Activated naive CD8-positive, alpha-beta T cell treated with anti-CD3 and anti-CD28 coated beads, Interleukin-2, amount 10 ng/mL, durations not matched to agents 7 days and 5 days (primary cell): ENCODE data around the gene CDKL5. TPM values are rescaled to one million over a fixed set of nuclear protein-coding genes. Genes with fewer than 3 reads are reported as not detected.
"Not testable (repeated sequence)": the region's sequence is repeated elsewhere in the genome, so short reads cannot be mapped to it uniquely, and the experiment has no call there.

ENCODE experiments used
- ATAC-seq: fragments of 150-1000 bp; cut with Tn5 transposase; one replicate; pipeline ENCODE4 v1.10.0; 2021; ENCODE audit warnings: low read depth, moderate library complexity
- POLR2A ChIA-PET: fragments of 350-600 bp; sonication (Branson Sonifier 250); formaldehyde crosslinking; loops from one replicate; lab custom pipeline; 2021; ENCODE audit warnings: antibody characterized with exemption; lab: Charles Lee
- DNase-seq: peaks from one replicate; pipeline ENCODE4 v3.0.0; 2021
- H3K27ac Mint-ChIP-seq: one replicate; pipeline ENCODE4 v1.8.0; 2022; ENCODE audit warnings: mild to moderate bottlenecking, mixed read lengths
- H3K27me3 Mint-ChIP-seq: one replicate; pipeline ENCODE4 v1.8.0; 2022; ENCODE audit warnings: mild to moderate bottlenecking, moderate library complexity, mixed read lengths
- H3K36me3 Mint-ChIP-seq: one replicate; pipeline ENCODE4 v1.8.0; 2021; ENCODE audit warnings: mild to moderate bottlenecking, mixed read lengths
- H3K4me1 Mint-ChIP-seq: one replicate; pipeline ENCODE4 v1.8.0; 2021; ENCODE audit warnings: mixed read lengths
- H3K4me3 Mint-ChIP-seq: one replicate; pipeline ENCODE4 v1.8.0; 2022; ENCODE audit warnings: mild to moderate bottlenecking, moderate library complexity, mixed read lengths
- H3K9me3 Mint-ChIP-seq: one replicate; pipeline ENCODE4 v1.8.0; 2021; ENCODE audit warnings: mixed read lengths
- total RNA-seq, 2 experiments: library from RNA; stranded (reverse); gene quantifications; one replicate each; pipeline ENCODE4 v1.2.3, GENCODE V29; 2021

Gene CDKL5
- total RNA-seq, 2 experiments from 2014 or later: 2.2 TPM

- Mint-ChIP-seq H3K4me1 (no peaks in the 10 kb centered on the region), H3K27me3 (no peaks in the 10 kb centered on the region), H3K4me3 (no peak overlapping the region), H3K27ac (no peak overlapping the region), H3K36me3 (no peaks in the 10 kb centered on the region), H3K9me3 (no peaks in the 10 kb centered on the region)
- no peak for DNase-seq
- ATAC-seq: no peak
- POLR2A ChIA-PET: no interaction called here
Measured at GRCh38 chrX:18565727-18566126, 140.3 kb downstream of the CDKL5 start.

- no peak overlapping the region for H3K27ac Mint-ChIP-seq
- no peak for ATAC-seq
- H3K36me3 Mint-ChIP-seq: no peaks in the 10 kb centered on the region
- POLR2A ChIA-PET: no interaction called here
- no peaks in the 10 kb centered on the region for H3K9me3 Mint-ChIP-seq
- DNase-seq: no peak
- H3K27me3 Mint-ChIP-seq: no peaks in the 10 kb centered on the region
- H3K4me1 Mint-ChIP-seq: no peaks in the 10 kb centered on the region
- H3K4me3 Mint-ChIP-seq: no peak overlapping the region
Measured at GRCh38 chrX:18566748-18567147, 141.3 kb downstream of the CDKL5 start.

GRCh38 chrX:18573556-18573955 is 148.1 kb downstream of the CDKL5 start:
- H3K27ac Mint-ChIP-seq: no peak overlapping the region
- no peaks in the 10 kb centered on the region for H3K27me3 Mint-ChIP-seq
- POLR2A ChIA-PET: no interaction called here
- DNase-seq: no peak
- H3K36me3 Mint-ChIP-seq: no peaks in the 10 kb centered on the region
- H3K9me3 Mint-ChIP-seq: no peaks in the 10 kb centered on the region
- ATAC-seq: no peak
- H3K4me3 Mint-ChIP-seq: no peak overlapping the region
- no peaks in the 10 kb centered on the region for H3K4me1 Mint-ChIP-seq

GRCh38 chrX:18574591-18574990 is 149.2 kb downstream of the CDKL5 start:
- Mint-ChIP-seq H3K4me3 (no peak overlapping the region), H3K27me3 (no peaks in the 10 kb centered on the region), H3K36me3 (no peaks in the 10 kb centered on the region), H3K27ac (no peak overlapping the region), H3K4me1 (no peaks in the 10 kb centered on the region), H3K9me3 (no peaks in the 10 kb centered on the region)
- no peak for ATAC-seq
- DNase-seq: no peak
- POLR2A ChIA-PET: no interaction called here

GRCh38 chrX:18575744-18576143 is 150.3 kb downstream of the CDKL5 start:
- H3K27me3 Mint-ChIP-seq: no peaks in the 10 kb centered on the region
- H3K36me3 Mint-ChIP-seq: no peaks in the 10 kb centered on the region
- DNase-seq (no peak), ATAC-seq (no peak)
- POLR2A ChIA-PET: no interaction called here
- no peaks in the 10 kb centered on the region for H3K4me1 Mint-ChIP-seq
- H3K4me3 Mint-ChIP-seq: no peak overlapping the region
- H3K27ac Mint-ChIP-seq: no peak overlapping the region
- no peaks in the 10 kb centered on the region for H3K9me3 Mint-ChIP-seq

- Mint-ChIP-seq H3K27me3 (no peaks in the 10 kb centered on the region), H3K27ac (no peak overlapping the region), H3K4me3 (no peak overlapping the region), H3K9me3 (no peaks in the 10 kb centered on the region), H3K36me3 (no peaks in the 10 kb centered on the region), H3K4me1 (no peaks in the 10 kb centered on the region)
- DNase-seq (no peak), ATAC-seq (no peak)
- POLR2A ChIA-PET: no interaction called here
Measured at GRCh38 chrX:18577400-18577799, 152.0 kb downstream of the CDKL5 start.

GRCh38 chrX:18578546-18578945 is 153.1 kb downstream of the CDKL5 start:
- no peak overlapping the region for H3K27ac Mint-ChIP-seq
- no peaks in the 10 kb centered on the region for H3K36me3 Mint-ChIP-seq
- no peaks in the 10 kb centered on the region for H3K4me1 Mint-ChIP-seq
- H3K4me3 Mint-ChIP-seq: no peak overlapping the region
- no peaks in the 10 kb centered on the region for H3K9me3 Mint-ChIP-seq
- POLR2A ChIA-PET: no interaction called here
- no peaks in the 10 kb centered on the region for H3K27me3 Mint-ChIP-seq
- ATAC-seq (no peak), DNase-seq (no peak)

- Mint-ChIP-seq H3K36me3 (no peaks in the 10 kb centered on the region), H3K9me3 (no peaks in the 10 kb centered on the region), H3K4me1 (no peaks in the 10 kb centered on the region), H3K27me3 (no peaks in the 10 kb centered on the region), H3K4me3 (no peak overlapping the region), H3K27ac (no peak overlapping the region)
- ATAC-seq: no peak
- DNase-seq: no peak
- POLR2A ChIA-PET: no interaction called here
Measured at GRCh38 chrX:18579495-18579894, 154.1 kb downstream of the CDKL5 start.

- ATAC-seq (no peak), DNase-seq (no peak)
- H3K36me3 Mint-ChIP-seq: no peaks in the 10 kb centered on the region
- POLR2A ChIA-PET: no interaction called here
- H3K4me1 Mint-ChIP-seq: no peaks in the 10 kb centered on the region
- H3K9me3 Mint-ChIP-seq: no peaks in the 10 kb centered on the region
- H3K4me3 Mint-ChIP-seq: no peak overlapping the region
- no peaks in the 10 kb centered on the region for H3K27me3 Mint-ChIP-seq
- no peak overlapping the region for H3K27ac Mint-ChIP-seq
Measured at GRCh38 chrX:18582910-18583493, 157.6 kb downstream of the CDKL5 start.

- H3K27me3 Mint-ChIP-seq, H3K4me3 Mint-ChIP-seq, H3K27ac Mint-ChIP-seq, H3K4me1 Mint-ChIP-seq, ATAC-seq, POLR2A ChIA-PET, H3K9me3 Mint-ChIP-seq, DNase-seq, H3K36me3 Mint-ChIP-seq: not testable (repeated sequence)
Measured at GRCh38 chrX:18589292-18589691, 163.9 kb downstream of the CDKL5 start.

- peaks cover 3% of the 10 kb centered on the region for H3K36me3 Mint-ChIP-seq
- H3K27ac Mint-ChIP-seq: no peak overlapping the region
- no peaks in the 10 kb centered on the region for H3K4me1 Mint-ChIP-seq
- no peak for ATAC-seq
- POLR2A ChIA-PET: no interaction called here
- no peak overlapping the region for H3K4me3 Mint-ChIP-seq
- no peaks in the 10 kb centered on the region for H3K9me3 Mint-ChIP-seq
- DNase-seq: no peak
- peaks cover 2% of the 10 kb centered on the region for H3K27me3 Mint-ChIP-seq
Measured at GRCh38 chrX:18591834-18592233, 166.4 kb downstream of the CDKL5 start.

GRCh38 chrX:18594079-18594478 is 168.7 kb downstream of the CDKL5 start:
- peaks cover 2% of the 10 kb centered on the region for H3K27me3 Mint-ChIP-seq
- no peak overlapping the region for H3K4me3 Mint-ChIP-seq
- no peak for ATAC-seq
- H3K36me3 Mint-ChIP-seq: no peaks in the 10 kb centered on the region
- POLR2A ChIA-PET: no interaction called here
- no peak overlapping the region for H3K27ac Mint-ChIP-seq
- no peak for DNase-seq
- no peaks in the 10 kb centered on the region for H3K9me3 Mint-ChIP-seq
- H3K4me1 Mint-ChIP-seq: no peaks in the 10 kb centered on the region

GRCh38 chrX:18596096-18596495 is 170.7 kb downstream of the CDKL5 start:
- no peaks in the 10 kb centered on the region for H3K4me1 Mint-ChIP-seq
- H3K4me3 Mint-ChIP-seq: no peak overlapping the region
- no peaks in the 10 kb centered on the region for H3K27me3 Mint-ChIP-seq
- POLR2A ChIA-PET: no interaction called here
- DNase-seq (no peak), ATAC-seq (no peak)
- no peaks in the 10 kb centered on the region for H3K36me3 Mint-ChIP-seq
- no peak overlapping the region for H3K27ac Mint-ChIP-seq
- H3K9me3 Mint-ChIP-seq: no peaks in the 10 kb centered on the region

GRCh38 chrX:18598413-18598812 is 173.0 kb downstream of the CDKL5 start:
- H3K36me3 Mint-ChIP-seq: no peaks in the 10 kb centered on the region
- DNase-seq: no peak
- H3K27me3 Mint-ChIP-seq: no peaks in the 10 kb centered on the region
- no peak overlapping the region for H3K27ac Mint-ChIP-seq
- POLR2A ChIA-PET: no interaction called here
- no peaks in the 10 kb centered on the region for H3K9me3 Mint-ChIP-seq
- no peak overlapping the region for H3K4me3 Mint-ChIP-seq
- no peaks in the 10 kb centered on the region for H3K4me1 Mint-ChIP-seq
- no peak for ATAC-seq

- POLR2A ChIA-PET: no interaction called here
- Mint-ChIP-seq H3K36me3 (no peaks in the 10 kb centered on the region), H3K4me3 (no peak overlapping the region), H3K4me1 (no peaks in the 10 kb centered on the region), H3K27ac (no peak overlapping the region), H3K27me3 (no peaks in the 10 kb centered on the region), H3K9me3 (no peaks in the 10 kb centered on the region)
- DNase-seq: no peak
- no peak for ATAC-seq
Measured at GRCh38 chrX:18607966-18608365, 182.6 kb downstream of the CDKL5 start.
